Measurements from ENCODE around the gene ACTL6B. TPM values are rescaled to one million over a fixed set of nuclear protein-coding genes. Genes with fewer than 3 reads are reported as not detected.
A peak's percentile ranks its signal among the peaks of the same experiment; 100 is the strongest.
"Not testable (repeated sequence)": the region's sequence is repeated elsewhere in the genome, so short reads cannot be mapped to it uniquely, and the experiment has no call there.

ACTL6B gene
- polyA plus RNA-seq = not detected

DNA sequence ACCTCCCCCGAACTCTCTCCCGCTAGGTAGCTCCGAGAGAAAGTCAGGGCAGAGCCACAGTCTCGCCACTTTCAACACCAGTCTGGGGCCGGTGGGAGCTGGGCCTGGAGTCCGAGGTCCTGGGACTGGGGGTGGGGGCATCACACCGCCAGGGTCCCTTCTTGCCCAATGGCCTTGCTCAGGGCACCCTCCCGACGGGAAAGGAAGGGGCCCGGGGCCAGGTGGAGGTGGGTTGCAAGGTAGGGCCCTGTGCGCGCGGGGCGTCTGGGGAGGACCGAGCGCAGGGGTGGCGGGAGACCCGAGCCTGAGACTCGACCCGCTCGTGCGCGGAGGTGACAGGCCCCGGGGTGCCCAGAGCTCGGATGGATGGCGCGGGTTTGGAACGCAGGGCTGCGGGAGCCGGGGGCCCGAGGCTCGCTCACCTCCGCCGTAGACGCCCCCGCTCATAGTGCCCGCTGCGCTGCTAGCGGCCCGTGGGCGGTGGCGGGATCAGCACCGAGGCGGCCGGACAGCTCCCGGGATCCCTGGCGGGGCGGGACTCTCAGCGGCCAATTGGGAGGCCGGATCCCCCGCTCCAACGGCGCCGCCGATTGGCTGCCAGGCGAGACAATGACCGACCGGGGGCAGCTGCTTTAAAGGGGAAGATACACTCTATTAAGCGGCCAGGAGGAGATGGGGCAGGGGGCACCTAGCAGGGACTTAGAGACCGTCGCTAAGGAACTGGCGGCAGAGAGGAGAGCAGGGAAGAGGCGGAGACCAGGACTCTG lies at the start of gene ACTL6B:
TSS of gene ACTL6B (minus strand) at position 541 of the 767 bp plus-strand sequence. CDS start at position 447, 94 bp downstream.
- no peaks in the 10 kb centered on the region for H3K36me3 ChIP-seq (ENCODE audit: control insufficient read depth in 2 of 2, insufficient read depth in 2 of 2, low read length in 1 of 2)
- no peak within 1 kb of the TSS for H3K27ac ChIP-seq (ENCODE audit: low read depth in 2 of 2, low read length in 1 of 2)
- no peaks in the 10 kb centered on the region for H3K27me3 ChIP-seq (ENCODE audit: control insufficient read depth in 1 of 2, insufficient read depth in 2 of 2, low read length in 2 of 2)
- H3K9me3 ChIP-seq (ENCODE audit: control insufficient read depth in 2 of 2, insufficient read depth in 1 of 2, low read depth in 1 of 2, low read length in 1 of 2) = peaks cover 0 to 7% of the 10 kb centered on the region in 2 donors
- H3K4me1 ChIP-seq (ENCODE audit: control insufficient read depth in 2 of 2, insufficient read depth in 2 of 2, low read length in 1 of 2) = no peaks in the 10 kb centered on the region
- H3K4me3 ChIP-seq (ENCODE audit: low read depth in 1 of 2, low read length in 2 of 2) = no peak within 1 kb of the TSS
- WGBS, 2 donors = 11 to 14% methylated on average over 48 to 63 of the region's 63 CpGs

DNA sequence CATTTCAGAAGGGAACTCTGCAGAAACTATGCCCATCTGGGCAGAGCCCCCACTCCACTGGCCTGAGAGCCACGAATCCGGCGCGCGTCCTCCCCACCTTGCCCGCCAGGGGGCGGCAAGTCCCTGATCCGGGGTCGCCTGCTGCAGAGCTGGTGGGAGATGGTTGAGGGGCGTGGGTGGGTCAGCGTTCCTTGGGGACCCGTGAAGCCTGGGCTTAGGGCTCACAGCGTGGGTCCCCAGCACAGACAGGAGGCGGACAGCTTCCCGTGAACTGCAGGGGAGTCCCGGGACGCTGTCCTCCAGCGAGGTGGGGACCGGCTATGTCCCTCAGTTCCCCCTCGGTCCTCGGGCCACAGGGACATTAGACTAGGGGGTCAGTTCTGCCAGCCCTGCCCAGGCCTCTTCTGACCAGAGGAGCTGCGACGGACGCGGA lies 49.1 kb upstream of the ACTL6B start:
- Histone ChIP-seq H3K4me3 (ENCODE audit: low read depth in 1 of 2, low read length in 2 of 2) (peak overlapping the region; percentile 55 to 76), H3K9me3 (ENCODE audit: control insufficient read depth in 2 of 2, insufficient read depth in 1 of 2, low read depth in 1 of 2, low read length in 1 of 2) (no peaks in the 10 kb centered on the region), H3K27ac (ENCODE audit: low read depth in 2 of 2, low read length in 1 of 2) (peak overlapping the region; percentile 91 to 97), H3K4me1 (ENCODE audit: control insufficient read depth in 2 of 2, insufficient read depth in 2 of 2, low read length in 1 of 2) (peaks cover 4 to 12% of the 10 kb centered on the region in 2 donors), H3K27me3 (ENCODE audit: control insufficient read depth in 1 of 2, insufficient read depth in 2 of 2, low read length in 2 of 2) (no peaks in the 10 kb centered on the region), H3K36me3 (ENCODE audit: control insufficient read depth in 2 of 2, insufficient read depth in 2 of 2, low read length in 1 of 2) (peaks cover 2 to 4% of the 10 kb centered on the region in 2 donors)
- 0 to 1% methylated on average over 19 to 25 of the region's 25 CpGs for WGBS, 2 donors

DNA sequence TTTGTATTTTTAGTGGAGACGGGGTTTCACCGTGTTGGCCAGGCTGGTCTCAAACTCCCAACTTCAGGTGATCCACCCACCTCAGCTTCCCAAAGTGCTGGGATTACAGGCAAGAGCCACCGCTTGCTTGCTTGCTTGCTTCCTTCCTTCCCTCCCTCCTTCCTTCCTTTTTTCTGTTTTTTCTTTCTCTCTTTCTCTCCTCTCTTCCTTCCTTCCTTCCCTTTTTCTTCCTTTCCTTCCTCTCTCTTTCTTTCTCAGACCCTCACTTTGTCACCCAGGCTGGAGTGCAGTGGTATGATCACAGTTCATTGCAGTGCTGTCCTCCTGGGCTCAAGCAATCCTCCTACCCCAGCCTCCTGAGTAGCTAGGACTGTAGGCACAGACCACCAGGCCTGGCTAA lies 44.8 kb upstream of the ACTL6B start:
- not testable (repeated sequence) for H3K27ac ChIP-seq (ENCODE audit: low read depth in 2 of 2, low read length in 1 of 2); H3K4me1 ChIP-seq (ENCODE audit: control insufficient read depth in 2 of 2, insufficient read depth in 2 of 2, low read length in 1 of 2); H3K4me3 ChIP-seq (ENCODE audit: low read depth in 1 of 2, low read length in 2 of 2); H3K27me3 ChIP-seq (ENCODE audit: control insufficient read depth in 1 of 2, insufficient read depth in 2 of 2, low read length in 2 of 2); H3K9me3 ChIP-seq (ENCODE audit: control insufficient read depth in 2 of 2, insufficient read depth in 1 of 2, low read depth in 1 of 2, low read length in 1 of 2); H3K36me3 ChIP-seq (ENCODE audit: control insufficient read depth in 2 of 2, insufficient read depth in 2 of 2, low read length in 1 of 2)
- 46 to 48% methylated on average over 3 of the region's 3 CpGs for WGBS, 2 donors

DNA sequence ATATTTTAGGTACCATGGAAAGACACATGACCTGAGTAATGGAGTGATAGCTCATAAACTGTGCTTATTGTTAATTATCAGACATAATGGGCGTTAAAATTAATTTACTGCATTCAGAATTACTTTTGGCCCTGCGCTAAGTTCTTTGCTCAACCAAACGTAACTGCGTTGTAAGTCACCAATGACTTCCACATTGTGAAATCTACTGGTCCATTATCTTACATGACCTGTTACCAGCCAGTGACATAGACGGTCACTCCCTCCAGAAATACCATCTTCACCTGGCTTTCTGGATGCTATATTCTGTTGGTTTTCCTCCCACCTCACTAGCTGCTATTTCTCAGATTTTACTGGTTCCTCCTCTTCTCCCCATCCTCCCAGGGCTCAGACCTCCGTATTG lies 42.8 kb upstream of the ACTL6B start:
- H3K4me3 ChIP-seq (ENCODE audit: low read depth in 1 of 2, low read length in 2 of 2) = no peak overlapping the region
- H3K4me1 ChIP-seq (ENCODE audit: control insufficient read depth in 2 of 2, insufficient read depth in 2 of 2, low read length in 1 of 2) = no peaks in the 10 kb centered on the region
- WGBS, 2 donors = 69 to 71% methylated on average over 6 of the region's 6 CpGs
- H3K36me3 ChIP-seq (ENCODE audit: control insufficient read depth in 2 of 2, insufficient read depth in 2 of 2, low read length in 1 of 2) = no peaks in the 10 kb centered on the region
- no peak overlapping the region for H3K27ac ChIP-seq (ENCODE audit: low read depth in 2 of 2, low read length in 1 of 2)
- no peaks in the 10 kb centered on the region for H3K27me3 ChIP-seq (ENCODE audit: control insufficient read depth in 1 of 2, insufficient read depth in 2 of 2, low read length in 2 of 2)
- no peaks in the 10 kb centered on the region for H3K9me3 ChIP-seq (ENCODE audit: control insufficient read depth in 2 of 2, insufficient read depth in 1 of 2, low read depth in 1 of 2, low read length in 1 of 2)

DNA sequence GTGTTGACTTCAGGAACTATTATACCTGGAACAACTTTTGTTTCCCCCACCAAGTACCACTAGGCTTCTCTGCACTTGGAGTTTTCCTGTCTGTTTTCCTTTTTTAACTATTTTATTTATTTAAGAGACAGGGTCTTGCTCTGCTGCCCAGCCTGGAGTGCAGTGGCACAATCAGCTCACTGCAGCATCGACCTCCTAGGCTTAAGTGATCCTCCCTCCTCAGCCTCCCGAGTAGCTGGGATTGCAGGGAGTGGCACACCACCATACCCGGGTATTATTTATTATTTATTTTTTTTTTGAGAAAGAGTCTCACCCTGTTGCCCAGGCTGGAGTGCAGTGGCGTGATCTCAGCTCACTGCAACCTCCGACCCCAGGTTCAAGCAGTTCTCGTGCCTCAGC lies 39.9 kb upstream of the ACTL6B start:
- peaks cover 0 to 13% of the 10 kb centered on the region in 2 donors for H3K4me1 ChIP-seq (ENCODE audit: control insufficient read depth in 2 of 2, insufficient read depth in 2 of 2, low read length in 1 of 2)
- no peak overlapping the region for H3K4me3 ChIP-seq (ENCODE audit: low read depth in 1 of 2, low read length in 2 of 2)
- WGBS, 2 donors = 80 to 84% methylated on average over 6 of the region's 6 CpGs
- H3K27me3 ChIP-seq (ENCODE audit: control insufficient read depth in 1 of 2, insufficient read depth in 2 of 2, low read length in 2 of 2) = no peaks in the 10 kb centered on the region
- peaks cover 0 to 1% of the 10 kb centered on the region in 2 donors for H3K36me3 ChIP-seq (ENCODE audit: control insufficient read depth in 2 of 2, insufficient read depth in 2 of 2, low read length in 1 of 2)
- H3K9me3 ChIP-seq (ENCODE audit: control insufficient read depth in 2 of 2, insufficient read depth in 1 of 2, low read depth in 1 of 2, low read length in 1 of 2) = no peaks in the 10 kb centered on the region
- no peak overlapping the region for H3K27ac ChIP-seq (ENCODE audit: low read depth in 2 of 2, low read length in 1 of 2)

DNA sequence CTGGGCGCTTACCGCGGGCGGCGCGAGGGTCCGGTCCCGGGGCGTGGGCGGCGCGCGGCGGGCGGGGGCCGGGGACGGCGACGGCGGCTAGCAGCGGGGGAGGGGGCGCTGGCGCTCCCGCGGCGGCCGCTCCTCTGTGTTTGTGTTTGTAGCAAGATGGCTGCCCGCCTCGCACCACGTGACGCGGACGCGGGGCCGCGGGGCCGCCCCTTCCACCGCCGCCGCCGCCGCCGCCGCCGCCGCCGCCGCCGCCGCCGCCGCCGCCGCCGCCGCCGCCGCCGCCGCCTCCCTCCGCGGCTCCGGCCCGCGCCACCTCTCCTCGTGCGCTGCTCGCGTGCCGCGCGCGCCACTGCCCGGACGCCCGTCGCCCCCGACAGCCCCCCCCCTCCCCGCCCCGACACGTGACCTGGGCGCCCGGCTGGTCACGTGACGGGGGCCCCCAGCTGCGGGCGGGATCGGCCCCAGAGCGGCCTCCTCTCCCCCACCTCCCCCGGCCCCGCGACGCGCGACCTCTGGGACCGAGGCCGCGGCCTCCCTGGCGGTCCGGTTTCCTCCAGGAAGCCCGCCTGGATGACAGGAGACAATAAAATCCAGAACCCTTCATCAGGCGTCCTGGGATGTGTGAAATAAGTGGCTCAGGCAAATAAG lies 38.0 kb upstream of the ACTL6B start, which contains the start of gene GIGYF1:
TSS of gene GIGYF1 (minus strand) at position 153 of the 648 bp plus-strand sequence. CDS start 6,012 bp downstream, outside the sequence.
- H3K9me3 ChIP-seq (ENCODE audit: control insufficient read depth in 2 of 2, insufficient read depth in 1 of 2, low read depth in 1 of 2, low read length in 1 of 2) = no peaks in the 10 kb centered on the region
- H3K4me3 ChIP-seq (ENCODE audit: low read depth in 1 of 2, low read length in 2 of 2) = peak within 1 kb of the TSS; percentile 68 to 93
- peak within 1 kb of the TSS; percentile 73 to 81 for H3K27ac ChIP-seq (ENCODE audit: low read depth in 2 of 2, low read length in 1 of 2)
- no peaks in the 10 kb centered on the region for H3K27me3 ChIP-seq (ENCODE audit: control insufficient read depth in 1 of 2, insufficient read depth in 2 of 2, low read length in 2 of 2)
- WGBS, 2 donors = 0 to 1% methylated on average over 20 to 78 of the region's 102 CpGs
- peaks cover 0 to 9% of the 10 kb centered on the region in 2 donors for H3K36me3 ChIP-seq (ENCODE audit: control insufficient read depth in 2 of 2, insufficient read depth in 2 of 2, low read length in 1 of 2)
- peaks cover 0 to 18% of the 10 kb centered on the region in 2 donors for H3K4me1 ChIP-seq (ENCODE audit: control insufficient read depth in 2 of 2, insufficient read depth in 2 of 2, low read length in 1 of 2)

DNA sequence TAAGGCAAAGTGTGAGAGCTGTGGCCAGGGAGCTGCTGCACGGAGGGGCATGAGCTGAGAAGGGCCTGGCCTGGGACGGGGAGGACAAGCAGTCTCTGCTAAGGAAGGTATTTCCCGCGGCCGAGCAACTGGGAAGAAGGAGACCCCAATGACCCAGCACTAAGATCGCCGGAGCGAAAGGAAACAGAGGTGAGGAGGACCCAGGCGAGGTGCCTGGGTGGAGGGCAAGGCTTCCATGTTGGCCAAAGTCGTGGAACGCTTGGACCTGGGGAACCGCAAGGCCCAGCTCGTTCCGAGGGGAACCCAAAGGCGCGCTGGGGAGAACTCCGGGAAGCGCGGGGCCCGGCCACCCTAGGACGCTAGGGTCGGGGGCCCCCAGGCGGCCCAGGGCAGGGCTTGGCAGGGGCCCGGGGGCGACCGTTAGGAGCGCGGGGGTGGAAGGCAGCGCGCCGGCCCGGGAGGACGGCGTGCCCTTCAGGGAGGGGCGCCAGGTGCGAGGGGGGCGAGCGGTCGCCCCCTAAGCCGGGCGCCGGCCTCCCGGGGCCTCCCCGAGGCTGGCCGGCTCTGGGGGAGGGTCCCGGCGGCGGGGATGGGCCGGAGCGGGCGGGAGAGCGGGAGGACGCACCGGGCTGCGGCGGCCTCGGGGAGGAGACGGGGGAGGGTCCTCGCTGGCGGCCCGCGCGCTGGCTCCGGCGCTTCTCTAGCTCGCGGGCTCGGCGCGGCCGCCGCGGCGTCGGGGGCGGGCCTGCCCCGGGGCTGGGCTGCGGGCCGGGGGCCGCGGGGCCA lies 37.3 kb upstream of the ACTL6B start:
- H3K4me3 ChIP-seq (ENCODE audit: low read depth in 1 of 2, low read length in 2 of 2) = peak overlapping the region; percentile 68 to 93
- peaks cover 0 to 11% of the 10 kb centered on the region in 2 donors for H3K36me3 ChIP-seq (ENCODE audit: control insufficient read depth in 2 of 2, insufficient read depth in 2 of 2, low read length in 1 of 2)
- no peaks in the 10 kb centered on the region for H3K9me3 ChIP-seq (ENCODE audit: control insufficient read depth in 2 of 2, insufficient read depth in 1 of 2, low read depth in 1 of 2, low read length in 1 of 2)
- H3K27me3 ChIP-seq (ENCODE audit: control insufficient read depth in 1 of 2, insufficient read depth in 2 of 2, low read length in 2 of 2) = no peaks in the 10 kb centered on the region
- H3K4me1 ChIP-seq (ENCODE audit: control insufficient read depth in 2 of 2, insufficient read depth in 2 of 2, low read length in 1 of 2) = peaks cover 0 to 18% of the 10 kb centered on the region in 2 donors
- WGBS, 2 donors = 0 to 1% methylated on average over 53 to 81 of the region's 81 CpGs
- peak overlapping the region; percentile 73 to 81 for H3K27ac ChIP-seq (ENCODE audit: low read depth in 2 of 2, low read length in 1 of 2)

DNA sequence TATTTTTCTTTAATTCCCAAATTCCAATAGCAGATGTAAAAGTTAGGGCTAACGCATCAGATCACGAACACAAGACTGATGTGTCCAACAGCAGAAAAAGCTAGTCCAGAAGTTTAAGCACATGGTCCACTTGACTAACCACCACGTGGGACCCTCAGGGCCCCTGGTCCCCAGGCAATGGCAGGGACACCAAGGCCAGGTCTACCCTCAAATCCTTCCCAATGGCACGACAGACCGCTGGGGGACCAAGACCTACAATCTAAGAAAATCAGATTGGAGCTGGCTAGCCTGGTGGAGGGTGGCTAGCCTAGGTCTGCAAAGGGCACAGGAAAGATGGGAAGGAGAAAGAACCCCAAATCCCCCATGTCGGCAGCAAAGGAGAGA lies 36.3 kb upstream of the ACTL6B start:
- Histone ChIP-seq H3K9me3 (ENCODE audit: control insufficient read depth in 2 of 2, insufficient read depth in 1 of 2, low read depth in 1 of 2, low read length in 1 of 2) (no peaks in the 10 kb centered on the region), H3K27ac (ENCODE audit: low read depth in 2 of 2, low read length in 1 of 2) (peak overlapping the region in 1 of 2 donors; percentile 24), H3K27me3 (ENCODE audit: control insufficient read depth in 1 of 2, insufficient read depth in 2 of 2, low read length in 2 of 2) (no peaks in the 10 kb centered on the region), H3K36me3 (ENCODE audit: control insufficient read depth in 2 of 2, insufficient read depth in 2 of 2, low read length in 1 of 2) (peaks cover 0 to 19% of the 10 kb centered on the region in 2 donors), H3K4me3 (ENCODE audit: low read depth in 1 of 2, low read length in 2 of 2) (peak overlapping the region in 1 of 2 donors; percentile 93), H3K4me1 (ENCODE audit: control insufficient read depth in 2 of 2, insufficient read depth in 2 of 2, low read length in 1 of 2) (peaks cover 0 to 18% of the 10 kb centered on the region in 2 donors)
- 47 to 60% methylated on average over 6 of the region's 6 CpGs for WGBS, 2 donors
